ENCODE measurements around the gene METTL17. TPM values are rescaled to one million over a fixed set of nuclear protein-coding genes. Genes with fewer than 3 reads are reported as not detected.

METTL17 gene
- total and polyA plus RNA-seq, 12 donors = 28.8 to 79.3 (median 39.1) TPM

DNA sequence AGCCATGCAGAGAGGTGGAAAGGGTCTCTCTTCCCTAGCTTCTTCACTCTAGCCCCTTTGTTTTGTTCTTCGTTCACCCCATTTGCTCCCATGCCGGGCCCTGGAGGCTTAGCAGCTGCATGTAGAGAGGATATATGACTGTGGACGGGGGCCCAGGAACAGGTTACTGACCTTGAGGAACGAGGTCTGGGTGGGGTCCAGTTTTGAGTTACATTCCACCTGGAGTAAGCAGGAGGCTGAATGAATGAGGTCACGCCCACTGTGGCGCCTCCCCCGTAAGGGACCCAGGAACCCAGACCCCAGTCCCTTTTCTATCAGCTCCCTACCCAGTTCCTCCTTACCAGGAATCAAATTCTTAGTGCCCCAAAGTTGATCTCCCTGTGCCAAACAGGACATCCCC, 28.5 kb downstream of the METTL17 start:
- peaks cover 0 to 57% (median 20%) of the 10 kb centered on the region in 9 donors for H3K4me1 ChIP-seq
- WGBS, 2 donors = 75 to 84% methylated on average over 7 of the region's 7 CpGs
- H3K4me3 ChIP-seq = no peak overlapping the region
- H3K27ac ChIP-seq = peak overlapping the region in 1 of 10 donors; percentile 14
- no peaks in the 10 kb centered on the region for H3K9me3 ChIP-seq
- H3K36me3 ChIP-seq = peaks cover 0 to 72% (median 35%) of the 10 kb centered on the region in 9 donors
- intact Hi-C loops (cut with DNase I) = loop anchor here in 5 of 10 donors (2.0 to 5.0 kb wide), 2 partner anchors 21 to 74 kb away; no protein-coding TSS in a partner anchor
- TF ChIP-seq, protein P1, sequence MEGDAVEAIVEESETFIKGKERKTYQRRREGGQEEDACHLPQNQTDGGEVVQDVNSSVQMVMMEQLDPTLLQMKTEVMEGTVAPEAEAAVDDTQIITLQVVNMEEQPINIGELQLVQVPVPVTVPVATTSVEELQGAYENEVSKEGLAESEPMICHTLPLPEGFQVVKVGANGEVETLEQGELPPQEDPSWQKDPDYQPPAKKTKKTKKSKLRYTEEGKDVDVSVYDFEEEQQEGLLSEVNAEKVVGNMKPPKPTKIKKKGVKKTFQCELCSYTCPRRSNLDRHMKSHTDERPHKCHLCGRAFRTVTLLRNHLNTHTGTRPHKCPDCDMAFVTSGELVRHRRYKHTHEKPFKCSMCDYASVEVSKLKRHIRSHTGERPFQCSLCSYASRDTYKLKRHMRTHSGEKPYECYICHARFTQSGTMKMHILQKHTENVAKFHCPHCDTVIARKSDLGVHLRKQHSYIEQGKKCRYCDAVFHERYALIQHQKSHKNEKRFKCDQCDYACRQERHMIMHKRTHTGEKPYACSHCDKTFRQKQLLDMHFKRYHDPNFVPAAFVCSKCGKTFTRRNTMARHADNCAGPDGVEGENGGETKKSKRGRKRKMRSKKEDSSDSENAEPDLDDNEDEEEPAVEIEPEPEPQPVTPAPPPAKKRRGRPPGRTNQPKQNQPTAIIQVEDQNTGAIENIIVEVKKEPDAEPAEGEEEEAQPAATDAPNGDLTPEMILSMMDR (IDR thresholded peaks at IDR 0.05) = no peak
- no peak for ATAC-seq
- DNase-seq = no peak
- no peaks in the 10 kb centered on the region for H3K27me3 ChIP-seq

DNA sequence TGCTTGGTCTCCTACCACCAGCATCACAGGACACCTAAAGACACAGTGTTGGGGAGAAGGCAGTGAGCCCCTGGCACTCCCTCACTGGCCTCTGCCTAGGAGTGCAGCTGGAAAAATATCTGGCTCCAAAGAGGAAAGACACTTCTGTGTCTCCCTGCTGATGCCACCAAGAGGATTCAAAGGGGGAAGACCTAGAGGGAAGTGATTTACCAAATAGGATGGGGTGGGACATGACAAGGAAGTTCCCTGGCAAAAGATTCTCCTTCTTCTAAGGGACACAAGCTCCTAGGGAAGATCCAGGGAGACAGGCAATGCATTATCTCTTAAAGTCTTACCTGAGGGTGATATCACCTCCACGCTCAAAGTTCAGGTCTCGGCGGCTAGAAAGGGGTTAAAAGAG, 29.0 kb downstream of the METTL17 start:
- 96% methylated on average over 3 of the region's 3 CpGs for WGBS, 2 donors
- Histone ChIP-seq H3K4me3 (no peak overlapping the region), H3K36me3 (peaks cover 0 to 72% (median 35%) of the 10 kb centered on the region in 9 donors), H3K27ac (peak overlapping the region in 1 of 10 donors; percentile 4), H3K4me1 (peaks cover 5 to 61% (median 25%) of the 10 kb centered on the region in 9 donors), H3K9me3 (no peaks in the 10 kb centered on the region), H3K27me3 (peaks cover 0 to under 1% (median 0%) of the 10 kb centered on the region in 7 donors)
- intact Hi-C loops (cut with DNase I) = loop anchor here in 5 of 10 donors (2.0 to 5.0 kb wide), 2 partner anchors 20 to 74 kb away; no protein-coding TSS in a partner anchor
- DNase-seq (no peak), ATAC-seq (no peak)
- TF ChIP-seq, protein P1 (IDR thresholded peaks at IDR 0.05) = no peak

DNA sequence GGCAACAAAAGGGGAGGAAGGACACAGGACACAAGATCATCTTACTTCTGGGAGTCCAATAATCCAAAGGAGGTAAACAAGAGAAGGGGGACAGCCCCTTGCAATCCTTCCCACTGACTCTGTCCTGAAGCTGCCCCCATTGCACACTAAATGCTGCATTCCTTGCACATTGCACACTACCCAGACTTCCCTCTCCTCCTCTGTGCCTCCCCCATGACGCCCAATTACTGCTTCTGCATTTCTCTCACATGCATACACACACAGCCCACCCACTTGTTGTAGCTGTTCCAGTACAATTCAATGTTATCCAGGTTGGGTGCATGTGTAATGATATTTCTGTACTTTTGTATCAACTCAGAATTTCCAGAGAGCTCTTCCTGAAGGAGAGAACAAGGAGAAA, 29.6 kb downstream of the METTL17 start:
- H3K9me3 ChIP-seq = no peaks in the 10 kb centered on the region
- peaks cover 0 to 6% (median 0%) of the 10 kb centered on the region in 7 donors for H3K27me3 ChIP-seq
- no peak for DNase-seq
- peak overlapping the region in 1 of 10 donors; percentile 4 for H3K27ac ChIP-seq
- peaks cover 5 to 65% (median 30%) of the 10 kb centered on the region in 9 donors for H3K4me1 ChIP-seq
- no peak overlapping the region for H3K4me3 ChIP-seq
- intact Hi-C loops (cut with DNase I) = loop anchor here in 5 of 10 donors (2.0 to 5.0 kb wide), 2 partner anchors 19 to 73 kb away; no protein-coding TSS in a partner anchor
- ATAC-seq = no peak
- H3K36me3 ChIP-seq = peaks cover 0 to 72% (median 35%) of the 10 kb centered on the region in 9 donors
- 64 to 81% methylated on average over 1 of the region's 1 CpG for WGBS, 2 donors
- TF ChIP-seq, protein P1 (IDR thresholded peaks at IDR 0.05) = no peak

DNA sequence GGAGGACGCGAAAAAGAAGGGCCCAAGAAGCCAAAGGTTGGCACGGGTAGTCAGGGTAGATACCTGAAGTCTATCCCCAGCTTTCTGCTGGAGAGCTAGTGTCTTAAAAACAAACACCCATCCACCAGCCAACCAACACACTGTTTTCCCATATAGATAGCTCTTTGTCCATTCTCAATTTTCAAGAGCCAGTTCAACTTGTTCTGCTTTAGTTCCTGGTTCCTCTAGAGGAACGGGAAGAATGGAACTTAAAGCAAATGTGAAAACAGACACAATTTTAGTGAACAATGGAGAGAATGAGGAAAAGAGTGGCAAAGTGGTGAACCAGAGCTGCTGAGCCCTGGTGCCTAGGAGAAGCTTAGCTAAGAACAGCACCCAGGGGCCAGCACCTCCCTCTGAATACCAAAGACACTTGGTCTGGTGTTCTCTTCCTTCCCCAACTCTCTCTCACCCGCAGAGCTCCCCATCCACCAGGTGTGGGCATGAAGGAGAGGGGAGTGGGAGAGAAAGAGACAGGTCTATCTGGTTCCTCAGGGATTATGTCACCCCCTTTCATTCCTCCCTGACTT, 31.3 kb downstream of the METTL17 start:
- Histone ChIP-seq H3K9me3 (no peaks in the 10 kb centered on the region), H3K27me3 (peaks cover 0 to 23% (median 0%) of the 10 kb centered on the region in 7 donors), H3K27ac (peak overlapping the region in 1 of 10 donors; percentile 20), H3K36me3 (peaks cover 0 to 66% (median 35%) of the 10 kb centered on the region in 9 donors), H3K4me3 (no peak overlapping the region), H3K4me1 (peaks cover 6 to 58% (median 25%) of the 10 kb centered on the region in 9 donors)
- 90 to 94% methylated on average over 5 of the region's 5 CpGs for WGBS, 2 donors
- no peak for DNase-seq
- no peak for ATAC-seq
- intact Hi-C loops (cut with DNase I) = loop anchor here in 2 of 10 donors (5.0 kb wide), 2 partner anchors 66 to 81 kb away; partner anchors contain the start of gene TMEM253 (in 1 of the 2)
- TF ChIP-seq, protein P1 (IDR thresholded peaks at IDR 0.05) = no peak
